Right ventricle myocardium inferior (tissue), 1 donor: Measurements from ENCODE around the gene PARVA. TPM values are rescaled to one million over a fixed set of nuclear protein-coding genes. Genes with fewer than 3 reads are reported as not detected.
"Not testable (repeated sequence)": the region's sequence is repeated elsewhere in the genome, so short reads cannot be mapped to it uniquely, and the experiment has no call there.

ENCODE experiments used
- ATAC-seq: fragments of 200-7000 bp; cut with Tn5 transposase; one replicate; pipeline ENCODE4 v1.9.1; 2020; ENCODE audit warnings: mild to moderate bottlenecking, moderate library complexity
- DNase-seq: peaks from one replicate; pipeline ENCODE4 v3.0.0; 2021; ENCODE audit errors: missing footprints
- intact Hi-C: fragments of 100-400 bp; cut with DNase I; formaldehyde crosslinking; loops from one replicate; pipeline ENCODE4 v1.11.0; 2022
- long read RNA-seq: library from polyadenylated mRNA; unstranded; transcript quantifications from one replicate; pipeline ENCODE4 v2.0.0, GENCODE V29; 2021
- total RNA-seq: library from RNA; stranded (reverse); fragmentation: NEBNext Ultra II Directional; extraction: Animal tissue kit (Norgen Biotek cat#: 25700); gene quantifications from one replicate; pipeline ENCODE4 v1.2.1, GENCODE V29; 2021
- donor health status: DM: no; HTN: yes; CAD: no; lungs with severe emphysema.

PARVA gene, protein sequence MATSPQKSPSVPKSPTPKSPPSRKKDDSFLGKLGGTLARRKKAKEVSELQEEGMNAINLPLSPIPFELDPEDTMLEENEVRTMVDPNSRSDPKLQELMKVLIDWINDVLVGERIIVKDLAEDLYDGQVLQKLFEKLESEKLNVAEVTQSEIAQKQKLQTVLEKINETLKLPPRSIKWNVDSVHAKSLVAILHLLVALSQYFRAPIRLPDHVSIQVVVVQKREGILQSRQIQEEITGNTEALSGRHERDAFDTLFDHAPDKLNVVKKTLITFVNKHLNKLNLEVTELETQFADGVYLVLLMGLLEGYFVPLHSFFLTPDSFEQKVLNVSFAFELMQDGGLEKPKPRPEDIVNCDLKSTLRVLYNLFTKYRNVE
- 65.3 TPM for total RNA-seq
- long read RNA-seq, full-length matches to known transcripts: 26 of 36 reads
- long read RNA-seq, partial matches to known transcripts: 3 of 36 reads
- long read RNA-seq, other reads (novel, unspliced or antisense): 7 of 36 reads

- intact Hi-C loops: loop anchor here (2.0 to 10.0 kb wide), 4 partner anchors 55 to 520 kb away; partner anchors contain the start of gene TEAD1
- ATAC-seq (peak; percentile 81), DNase-seq (peak; percentile 79)
Observed at GRCh38 chr11:12377106-12377823, at the start of gene PARVA. Gene PARVA, plus strand, starts transcription at chr11:12377571. Its CDS starts 77 bp downstream, at chr11:12377648.

GRCh38 chr11:12329169-12329568 lies 48.2 kb upstream of the PARVA start:
- DNase-seq (no peak), ATAC-seq (no peak)
- intact Hi-C loops: loop anchor here (10.0 kb wide), 1 partner anchor 626 kb away; no protein-coding TSS in a partner anchor

DNA sequence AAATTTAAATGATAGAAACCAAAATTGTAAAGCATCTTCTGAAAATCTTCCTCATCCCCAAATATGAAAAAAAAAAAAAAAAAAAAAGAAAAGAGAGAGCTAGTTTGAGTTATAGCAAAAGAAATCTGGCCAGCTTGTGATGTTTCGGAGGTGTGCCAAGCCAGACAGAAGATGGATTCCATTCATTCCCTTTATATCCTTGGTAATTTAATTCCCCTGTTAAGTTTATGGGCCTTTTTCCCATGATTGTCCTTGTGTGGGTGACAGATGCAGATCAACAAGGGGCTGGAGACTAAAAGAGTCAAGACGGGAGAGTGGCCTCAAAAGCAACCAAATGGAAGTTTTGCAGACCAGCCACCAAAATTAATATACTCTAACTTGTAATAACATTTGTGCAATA lies 47.6 kb upstream of the PARVA start:
- intact Hi-C loops: loop anchor here (5.0 to 10.0 kb wide), 3 partner anchors 175 to 625 kb away; partner anchors contain the start of gene TEAD1
- no peak for DNase-seq

GRCh38 chr11:12330485-12331231 lies 46.7 kb upstream of the PARVA start:
- DNase-seq (no peak), ATAC-seq (no peak)
- intact Hi-C loops: loop anchor here (1.0 to 10.0 kb wide), 3 partner anchors 174 to 565 kb away; partner anchors contain the start of gene TEAD1

More for the DNA sequence above, 47.6 kb upstream of the PARVA start:
- ATAC-seq: no peak

DNA sequence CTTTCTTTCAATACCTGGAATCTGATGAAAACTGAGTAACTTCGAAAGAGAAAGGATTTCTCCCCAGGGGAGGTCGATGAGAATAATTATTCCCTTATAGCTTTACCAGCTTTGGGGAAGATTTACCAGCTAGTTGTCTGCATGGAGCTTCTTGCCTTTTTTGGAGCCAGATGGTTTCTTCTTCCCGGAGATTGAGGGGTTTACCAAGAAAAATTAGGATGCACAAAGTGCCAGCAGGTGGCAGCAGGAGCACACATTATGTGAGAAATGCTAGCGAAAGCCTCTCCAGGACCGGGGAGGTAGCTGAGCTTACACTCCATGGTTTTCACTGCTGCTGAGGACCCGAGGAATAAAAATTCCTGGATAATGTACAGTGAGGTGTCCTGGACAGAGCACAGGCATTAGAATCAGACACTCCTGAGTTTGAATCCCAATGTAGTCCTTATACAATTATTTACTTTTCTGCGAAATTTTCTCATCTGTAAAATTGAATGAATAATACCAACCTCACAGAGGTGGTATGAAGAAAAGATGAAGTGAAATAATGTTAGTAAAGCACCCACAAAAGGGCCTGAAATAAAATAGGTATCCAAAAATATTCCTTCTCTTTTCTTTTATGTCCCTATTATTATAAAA lies 46.0 kb upstream of the PARVA start:
- ATAC-seq (peak; percentile 84), DNase-seq (peak; percentile 82)
- intact Hi-C loops: loop anchor here (1.0 to 10.0 kb wide), 3 partner anchors 173 to 564 kb away; partner anchors contain the start of gene TEAD1

DNA sequence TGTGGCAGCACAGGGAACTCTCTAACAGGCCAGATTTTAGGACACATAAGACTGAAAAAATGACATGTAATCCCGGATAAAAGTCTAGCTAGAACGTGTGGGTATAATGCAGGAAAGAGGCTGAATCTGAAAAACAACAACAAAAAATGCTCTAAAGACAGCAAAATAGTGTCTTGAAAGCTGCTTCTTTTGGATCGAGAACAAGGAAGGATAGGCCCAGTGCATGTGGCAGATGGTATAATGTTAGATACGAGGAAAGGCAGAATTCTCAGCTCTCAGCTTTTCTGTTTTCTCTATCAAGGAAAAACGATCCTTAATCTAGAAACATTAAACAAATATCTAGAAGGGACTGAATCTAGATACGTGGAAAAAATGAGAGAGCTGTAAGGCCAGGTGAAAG lies 33.8 kb upstream of the PARVA start:
- DNase-seq (no peak), ATAC-seq (no peak)
- intact Hi-C loops: no loop called here

DNA sequence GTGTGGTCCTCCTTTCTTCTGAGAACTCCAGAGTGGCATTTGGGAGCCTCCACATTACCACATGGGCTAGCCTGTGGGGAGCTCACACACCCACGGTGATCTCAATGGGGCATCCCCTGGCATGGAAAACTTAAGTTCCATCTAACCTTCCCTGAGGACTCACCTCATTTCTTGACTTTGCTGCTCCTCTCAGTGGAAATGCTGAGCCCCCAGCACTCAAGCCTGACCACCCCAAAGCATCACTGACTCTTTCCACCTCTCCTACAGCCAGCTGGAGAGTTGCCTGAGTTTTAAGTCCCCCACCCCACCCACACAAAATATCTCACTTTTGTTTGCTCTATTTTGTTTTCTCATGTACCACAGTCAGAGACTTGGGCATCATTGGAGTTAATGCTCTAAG lies 23.8 kb upstream of the PARVA start:
- DNase-seq (no peak), ATAC-seq (no peak)
- intact Hi-C loops: no loop called here

DNA sequence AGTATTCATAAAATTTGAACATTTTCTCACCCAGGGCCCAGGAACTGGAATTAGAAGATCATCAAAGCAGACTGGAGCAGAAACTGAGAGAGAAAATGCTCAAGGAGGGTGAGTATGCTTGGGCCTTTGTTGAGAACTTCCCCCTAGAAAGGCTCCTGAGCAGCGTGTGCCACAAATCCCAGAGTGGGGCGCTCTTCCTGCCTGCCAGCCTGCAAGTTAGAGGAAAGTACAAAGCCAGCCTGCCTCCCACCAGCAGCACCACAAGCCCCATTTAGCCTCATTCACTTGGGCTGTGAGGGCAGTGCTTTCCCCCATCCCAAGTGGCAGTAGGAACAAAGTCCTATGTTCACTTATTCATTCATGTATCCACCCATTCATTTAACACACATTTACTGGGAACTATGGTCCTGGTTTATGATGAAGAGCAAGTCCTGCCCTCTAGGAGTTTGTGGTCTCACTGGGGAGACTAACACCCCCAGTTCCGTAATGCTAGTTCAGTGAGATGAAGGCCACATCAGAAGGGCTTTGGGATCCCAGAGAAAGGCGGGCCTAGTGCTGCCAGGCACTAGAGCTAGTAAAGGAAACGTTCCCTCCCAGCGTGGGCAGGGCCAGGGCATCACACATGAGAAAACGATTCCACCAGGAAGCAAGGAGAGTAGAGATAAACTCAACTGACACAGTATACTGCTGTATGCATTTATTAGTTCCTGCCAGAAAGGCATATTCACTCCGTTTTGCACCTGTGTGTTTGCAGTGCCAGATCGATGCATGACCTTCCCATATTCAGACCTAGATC lies 22.4 kb upstream of the PARVA start:
- no peak for DNase-seq
- intact Hi-C loops: no loop called here
- no peak for ATAC-seq

DNA sequence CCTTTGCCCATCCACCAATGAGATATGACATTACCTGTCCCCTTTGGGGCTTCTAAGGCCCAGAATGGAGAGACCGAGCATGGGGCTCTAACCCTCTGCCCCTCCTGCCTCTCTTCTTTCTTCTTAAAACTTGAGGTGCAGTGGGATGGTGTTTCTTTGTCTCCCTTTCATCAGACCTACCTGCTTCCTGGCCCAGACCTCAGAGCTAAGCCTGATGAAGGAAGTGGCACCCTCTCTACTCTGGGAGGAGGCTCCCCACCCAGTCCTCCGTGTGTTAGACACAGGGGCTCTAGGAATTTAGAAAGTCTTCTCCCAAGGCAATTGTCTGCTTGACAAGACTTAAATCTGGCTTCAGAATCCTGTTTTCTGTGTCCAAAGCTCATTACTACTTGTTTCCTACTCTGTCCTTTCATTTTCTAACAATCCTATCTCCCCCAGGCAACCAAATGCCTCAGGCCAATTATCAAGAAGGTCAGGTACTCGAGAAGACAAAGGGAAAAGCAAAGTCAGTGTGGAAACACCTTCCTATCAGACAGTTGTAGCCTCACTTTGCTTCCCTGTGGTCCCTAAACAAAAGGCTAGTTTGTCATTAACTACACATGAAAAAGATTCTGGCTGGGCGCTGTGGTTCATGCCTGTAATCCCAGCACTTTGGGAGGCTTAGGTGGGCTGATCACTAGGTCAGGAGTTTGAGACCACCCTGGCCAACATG lies 20.3 kb upstream of the PARVA start:
- ATAC-seq (no peak), DNase-seq (no peak)
- intact Hi-C loops: no loop called here

DNA sequence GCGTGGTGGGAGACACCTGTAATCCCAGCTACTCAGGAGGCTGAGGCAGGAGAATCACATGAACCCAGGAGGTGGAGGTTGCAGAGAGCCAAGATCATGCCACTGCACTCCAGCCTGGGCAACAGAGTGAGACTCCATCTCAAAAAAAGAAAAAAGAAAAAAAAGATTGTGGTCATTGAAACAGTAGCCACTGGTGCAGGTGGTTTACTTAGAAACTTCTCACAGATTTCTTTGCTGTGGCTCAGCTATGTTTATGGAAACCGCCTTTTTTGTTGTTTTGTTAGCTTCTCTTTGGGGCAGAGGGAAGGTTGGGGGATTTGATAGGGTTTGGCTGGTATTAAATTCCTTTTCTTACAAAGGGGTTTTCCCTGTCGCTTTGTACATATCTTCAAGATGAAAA lies 19.7 kb upstream of the PARVA start:
- intact Hi-C loops, ATAC-seq, DNase-seq: not testable (repeated sequence)

DNA sequence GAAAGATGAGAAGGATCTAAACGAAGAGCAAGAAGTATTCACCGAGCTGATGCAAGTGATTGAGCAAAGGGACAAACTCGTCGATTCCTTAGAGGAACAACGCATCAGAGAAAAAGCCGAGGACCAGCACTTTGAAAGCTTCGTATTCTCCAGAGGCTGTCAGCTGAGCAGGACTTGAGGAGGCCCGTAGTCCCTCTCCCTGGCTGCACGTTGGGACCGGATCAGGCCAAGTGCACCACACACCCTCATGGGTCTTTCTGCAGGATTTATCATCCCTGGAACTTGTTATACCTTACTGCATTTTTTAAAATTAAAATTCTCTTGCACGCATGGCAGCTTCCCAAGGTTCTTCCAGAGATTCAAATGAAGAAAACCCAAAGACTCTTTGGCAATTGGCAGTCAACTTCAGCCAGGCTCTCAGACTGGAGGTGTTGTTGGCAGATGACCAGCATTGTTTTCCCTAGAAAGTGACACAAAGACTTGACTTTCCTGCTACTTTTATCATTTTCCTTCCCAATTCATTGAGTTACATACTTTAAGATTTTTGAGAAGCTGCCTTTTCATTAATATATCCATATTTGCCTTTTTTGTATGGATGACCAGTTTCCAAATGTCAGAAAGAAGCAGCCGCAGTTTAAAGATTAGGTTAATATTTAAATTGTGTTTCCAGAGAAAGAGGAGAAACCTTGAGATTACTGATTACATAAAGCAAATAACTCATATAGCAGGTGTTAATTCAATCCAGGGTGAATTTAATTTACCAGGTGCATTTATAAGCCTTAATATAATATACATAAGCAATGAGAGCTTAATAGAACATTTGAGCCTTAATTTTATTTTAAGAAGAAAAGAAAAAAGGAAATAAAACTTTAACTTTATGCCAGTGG lies 18.8 kb upstream of the PARVA start:
- intact Hi-C loops: no loop called here
- no peak for DNase-seq

GRCh38 chr11:12359761-12360160 lies 17.6 kb upstream of the PARVA start:
- ATAC-seq: no peak
- intact Hi-C loops: no loop called here
- DNase-seq: no peak

More for the DNA sequence above, 18.8 kb upstream of the PARVA start:
- no peak for ATAC-seq

DNA sequence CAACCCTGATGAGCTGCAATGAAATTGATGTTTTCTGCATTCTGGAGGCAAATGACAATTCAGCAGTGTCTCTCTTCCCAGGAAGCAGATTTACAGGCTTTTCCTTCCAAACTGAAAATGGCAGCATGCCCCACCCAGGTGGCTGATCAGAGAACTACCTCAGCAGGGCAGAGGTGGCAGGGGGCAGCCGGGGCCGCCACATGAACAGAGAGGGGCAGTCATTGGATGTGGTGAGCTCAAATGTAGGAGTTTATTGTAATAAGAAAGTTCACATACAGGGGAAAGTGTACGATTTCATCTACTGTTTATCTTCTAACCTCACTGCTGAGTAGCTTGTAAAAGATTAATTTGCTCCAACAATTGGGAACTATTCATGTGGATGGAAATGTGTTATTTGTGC lies 15.7 kb upstream of the PARVA start:
- intact Hi-C loops: no loop called here
- no peak for DNase-seq
- ATAC-seq: no peak

GRCh38 chr11:12362857-12363256 lies 14.5 kb upstream of the PARVA start:
- DNase-seq (no peak), ATAC-seq (no peak)
- intact Hi-C loops: no loop called here

DNA sequence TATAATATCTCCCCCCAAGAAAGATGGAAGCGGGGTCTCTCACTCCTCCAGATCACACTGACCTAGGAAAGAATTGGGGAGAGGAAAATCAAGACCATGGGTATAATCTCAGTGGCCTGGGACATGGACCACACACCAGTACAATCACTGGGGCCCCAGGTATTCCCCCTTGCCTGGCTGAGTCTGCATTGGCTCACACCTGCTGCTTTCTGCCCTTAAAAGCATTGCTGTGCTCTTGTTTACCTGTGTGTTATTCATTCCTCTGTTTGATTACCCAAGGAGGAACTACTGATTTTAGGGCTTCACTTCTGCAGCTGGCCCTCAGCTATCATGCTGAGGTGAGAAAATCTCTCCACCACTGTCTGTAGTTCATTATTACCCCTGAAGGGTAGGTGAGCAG lies 14.0 kb upstream of the PARVA start:
- ATAC-seq (no peak), DNase-seq (no peak)
- intact Hi-C loops: no loop called here

DNA sequence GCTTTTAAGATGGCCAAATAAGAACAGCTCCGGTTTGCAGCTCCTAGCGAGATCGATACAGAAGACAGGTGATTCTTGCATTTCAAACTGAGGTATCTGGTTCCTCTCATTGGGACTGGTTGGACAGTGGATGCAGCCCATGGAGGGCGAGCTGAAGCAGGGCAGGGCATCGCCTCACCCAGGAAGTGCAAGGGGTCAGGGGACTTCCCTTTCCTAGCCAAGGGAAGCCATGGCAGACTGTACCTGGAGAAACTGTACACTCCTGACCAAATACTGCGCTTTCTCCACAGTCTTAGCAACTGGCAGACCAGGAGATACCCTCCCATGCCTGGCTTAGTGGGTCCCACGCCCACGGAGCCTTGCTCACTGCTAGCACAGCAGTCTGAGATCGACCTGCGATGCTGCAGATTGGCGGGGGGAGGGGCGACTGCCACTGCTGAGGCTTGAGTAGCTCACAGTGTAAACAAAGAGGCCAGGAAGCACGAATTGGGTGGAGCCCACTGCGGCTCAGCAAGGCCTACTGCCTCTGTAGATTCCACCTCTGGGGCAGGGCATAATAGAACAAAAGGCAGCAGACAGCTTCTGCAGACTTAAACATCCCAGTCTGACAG lies 11.3 kb upstream of the PARVA start:
- intact Hi-C loops, DNase-seq, ATAC-seq: not testable (repeated sequence)
